Gastroesophageal sphincter (tissue), 3 donors: ENCODE data around the gene BST1.

Experiments
- POLR2AphosphoS5 ChIP-seq: sonication (generic); formaldehyde crosslinking; IDR thresholded peaks from one replicate; pipeline ENCODE4 v1.6.1; 2017; ENCODE audit warnings: antibody characterized with exemption
- TF ChIP-seq, protein P1 (sequence below), 4 experiments: fragments of 200-600 bp in 2 of 4; fragments of 450-650 bp in 2 of 4; sonication (generic) in 1 of 4; IDR thresholded peaks; one replicate each; pipeline ENCODE4 v1.5.1; 2017 to 2019; ENCODE audit warnings: antibody characterized with exemption in 4 of 4, mild to moderate bottlenecking in 2 of 4, moderate library complexity in 2 of 4

DNA sequence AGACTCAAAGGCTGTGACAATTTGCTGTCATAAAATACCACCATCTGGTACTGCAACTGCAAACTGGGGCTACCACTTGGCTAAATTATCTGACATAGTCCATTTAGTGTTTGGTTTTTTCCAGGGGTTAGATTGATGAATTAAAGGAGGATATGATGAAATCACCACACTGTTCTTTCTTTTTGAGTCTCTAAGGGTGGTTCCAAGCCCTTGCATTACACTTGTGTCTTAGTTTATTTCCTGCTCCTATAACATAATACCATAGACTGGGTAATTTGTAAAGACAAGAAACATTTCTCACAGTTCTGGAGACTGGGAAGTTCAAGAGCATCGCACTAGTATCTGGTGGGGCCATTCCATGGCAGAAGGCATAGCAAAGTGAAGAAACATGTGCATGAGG lies 43.2 kb downstream of the BST1 start:
- TF ChIP-seq, protein P1, sequence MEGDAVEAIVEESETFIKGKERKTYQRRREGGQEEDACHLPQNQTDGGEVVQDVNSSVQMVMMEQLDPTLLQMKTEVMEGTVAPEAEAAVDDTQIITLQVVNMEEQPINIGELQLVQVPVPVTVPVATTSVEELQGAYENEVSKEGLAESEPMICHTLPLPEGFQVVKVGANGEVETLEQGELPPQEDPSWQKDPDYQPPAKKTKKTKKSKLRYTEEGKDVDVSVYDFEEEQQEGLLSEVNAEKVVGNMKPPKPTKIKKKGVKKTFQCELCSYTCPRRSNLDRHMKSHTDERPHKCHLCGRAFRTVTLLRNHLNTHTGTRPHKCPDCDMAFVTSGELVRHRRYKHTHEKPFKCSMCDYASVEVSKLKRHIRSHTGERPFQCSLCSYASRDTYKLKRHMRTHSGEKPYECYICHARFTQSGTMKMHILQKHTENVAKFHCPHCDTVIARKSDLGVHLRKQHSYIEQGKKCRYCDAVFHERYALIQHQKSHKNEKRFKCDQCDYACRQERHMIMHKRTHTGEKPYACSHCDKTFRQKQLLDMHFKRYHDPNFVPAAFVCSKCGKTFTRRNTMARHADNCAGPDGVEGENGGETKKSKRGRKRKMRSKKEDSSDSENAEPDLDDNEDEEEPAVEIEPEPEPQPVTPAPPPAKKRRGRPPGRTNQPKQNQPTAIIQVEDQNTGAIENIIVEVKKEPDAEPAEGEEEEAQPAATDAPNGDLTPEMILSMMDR (IDR thresholded peaks at IDR 0.05), result no peak
- TF ChIP-seq POLR2AphosphoS5, result no peak
